Stimulated activated CD4-positive, alpha-beta T cell treated with anti-CD3 and anti-CD28 coated beads, TNF-alpha, amount 100 ng/mL, for 48 hours (primary cell): ENCODE measurements around the gene RUVBL2.
"Not testable (repeated sequence)": the region's sequence is repeated elsewhere in the genome, so short reads cannot be mapped to it uniquely, and the experiment has no call there.

Source experiments
- DNase-seq, 3 donors: peaks; one replicate each; pipeline ENCODE4 v3.0.0-alpha.2; 2020; ENCODE audit warnings: low read depth in 3 of 3

Gene RUVBL2

DNA sequence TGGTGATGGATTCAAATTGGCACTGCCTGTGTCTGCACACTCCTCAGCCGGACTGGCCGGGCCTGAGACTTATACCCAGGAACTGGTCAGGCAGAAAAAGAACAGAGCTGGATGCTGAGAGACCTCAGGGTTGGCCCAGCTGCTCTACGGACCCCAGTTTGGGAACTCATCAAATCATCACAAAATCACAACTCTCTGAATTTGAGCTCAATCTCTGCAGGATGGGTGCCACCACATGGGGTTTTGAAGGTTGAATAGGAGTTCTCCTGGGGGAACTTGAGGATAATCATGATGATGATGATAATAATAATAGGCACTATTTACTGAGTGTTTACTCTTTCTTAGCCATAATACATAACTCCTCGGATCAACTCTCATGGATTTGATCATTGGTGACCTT is 49.0 kb downstream of the RUVBL2 start:
- DNase-seq, result not testable (repeated sequence)

DNA sequence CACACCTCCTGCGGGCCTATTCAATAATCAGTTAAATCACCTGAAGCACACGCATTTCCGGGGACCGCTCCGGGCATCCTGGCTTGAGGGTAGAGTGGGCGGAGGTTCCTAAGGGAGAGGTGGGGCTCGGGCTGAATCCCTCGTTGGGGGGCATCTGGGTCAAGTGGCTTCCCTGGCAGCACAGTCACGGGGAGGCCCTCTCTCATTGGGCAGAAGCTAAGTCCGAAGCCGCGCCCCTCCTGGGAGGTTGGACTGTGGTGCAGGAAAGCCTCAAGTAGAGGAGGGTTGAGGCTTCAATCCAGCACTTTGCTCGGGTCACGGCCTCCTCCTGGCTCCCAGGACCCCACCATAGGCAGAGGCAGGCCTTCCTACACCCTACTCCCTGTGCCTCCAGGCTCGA is 49.9 kb downstream of the RUVBL2 start, which contains the start of gene CGB5:
TSS of gene CGB5 (plus strand) at position 301 of the 400 bp plus-strand sequence. CDS start 362 bp downstream, outside the sequence.
- DNase-seq, result not testable (repeated sequence)

DNA sequence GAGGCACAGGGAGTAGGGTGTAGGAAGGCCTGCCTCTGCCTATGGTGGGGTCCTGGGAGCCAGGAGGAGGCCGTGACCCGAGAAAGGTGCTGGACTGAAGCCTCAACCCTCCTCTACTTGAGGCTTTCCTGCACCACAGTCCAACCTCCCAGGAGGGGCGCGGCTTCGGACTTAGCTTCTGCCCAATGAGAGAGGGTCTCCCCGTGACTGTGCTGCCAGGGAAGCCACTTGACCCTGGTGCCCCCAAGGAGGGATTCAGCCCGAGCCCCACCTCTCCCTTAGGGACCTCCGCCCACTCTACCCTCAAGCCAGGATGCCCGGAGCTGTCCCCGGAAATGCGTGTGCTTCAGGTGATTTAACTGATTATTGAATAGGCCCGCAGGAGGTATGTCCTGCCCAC is 55.3 kb downstream of the RUVBL2 start, which contains the start of gene CGB8:
TSS of gene CGB8 (minus strand) at position 101 of the 400 bp plus-strand sequence. CDS start 372 bp downstream, outside the sequence.
- not testable (repeated sequence) for DNase-seq

DNA sequence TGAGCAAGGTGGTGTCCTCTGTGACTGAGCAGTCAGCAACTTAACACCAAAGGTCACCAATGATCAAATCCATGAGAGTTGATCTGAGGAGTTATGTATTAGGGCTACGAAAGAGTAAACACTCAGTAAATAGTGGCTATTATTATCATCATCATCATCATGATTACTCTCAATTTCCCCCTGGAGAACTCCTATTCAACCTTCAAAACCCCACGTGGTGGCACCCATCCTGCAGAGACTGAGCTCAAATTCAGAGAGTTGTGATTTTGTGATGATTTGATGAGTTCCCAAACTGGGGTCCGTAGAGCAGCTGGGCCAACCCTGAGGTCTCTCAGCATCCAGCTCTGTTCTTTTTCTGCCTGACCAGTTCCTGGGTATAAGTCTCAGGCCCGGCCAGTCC is 56.1 kb downstream of the RUVBL2 start:
- not testable (repeated sequence) for DNase-seq

DNA sequence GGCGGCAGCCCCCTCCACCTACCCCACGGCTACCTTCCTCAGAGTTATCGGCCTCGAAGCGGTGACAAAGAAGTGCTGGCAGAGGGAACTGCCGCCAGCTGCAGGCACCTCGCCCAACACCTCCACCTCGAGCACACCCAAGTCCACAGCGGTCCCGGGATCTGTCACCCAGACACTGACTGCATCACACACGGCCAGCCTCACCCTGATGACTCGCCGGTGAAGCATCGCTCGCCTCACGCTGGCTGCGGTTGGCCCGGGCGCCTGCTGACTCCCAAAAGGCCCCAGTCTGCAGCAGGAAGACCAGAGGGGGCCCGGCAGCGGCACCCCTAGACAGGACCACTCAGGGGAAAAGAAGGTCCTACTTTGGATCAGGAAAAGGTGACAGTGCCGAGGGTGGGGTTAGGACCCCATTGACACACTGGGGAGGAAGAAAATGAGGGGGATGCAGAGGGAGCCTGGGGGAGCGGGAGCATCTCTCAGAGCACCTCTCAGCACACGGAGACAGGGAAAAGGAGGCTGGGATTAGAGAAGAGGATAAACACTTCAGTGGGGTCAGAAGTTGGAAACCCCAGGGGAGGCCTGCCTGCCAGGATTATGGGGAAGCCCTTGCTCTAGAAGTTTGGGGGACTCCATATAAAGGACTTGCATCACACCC is 56.8 kb downstream of the RUVBL2 start:
- not testable (repeated sequence) for DNase-seq

DNA sequence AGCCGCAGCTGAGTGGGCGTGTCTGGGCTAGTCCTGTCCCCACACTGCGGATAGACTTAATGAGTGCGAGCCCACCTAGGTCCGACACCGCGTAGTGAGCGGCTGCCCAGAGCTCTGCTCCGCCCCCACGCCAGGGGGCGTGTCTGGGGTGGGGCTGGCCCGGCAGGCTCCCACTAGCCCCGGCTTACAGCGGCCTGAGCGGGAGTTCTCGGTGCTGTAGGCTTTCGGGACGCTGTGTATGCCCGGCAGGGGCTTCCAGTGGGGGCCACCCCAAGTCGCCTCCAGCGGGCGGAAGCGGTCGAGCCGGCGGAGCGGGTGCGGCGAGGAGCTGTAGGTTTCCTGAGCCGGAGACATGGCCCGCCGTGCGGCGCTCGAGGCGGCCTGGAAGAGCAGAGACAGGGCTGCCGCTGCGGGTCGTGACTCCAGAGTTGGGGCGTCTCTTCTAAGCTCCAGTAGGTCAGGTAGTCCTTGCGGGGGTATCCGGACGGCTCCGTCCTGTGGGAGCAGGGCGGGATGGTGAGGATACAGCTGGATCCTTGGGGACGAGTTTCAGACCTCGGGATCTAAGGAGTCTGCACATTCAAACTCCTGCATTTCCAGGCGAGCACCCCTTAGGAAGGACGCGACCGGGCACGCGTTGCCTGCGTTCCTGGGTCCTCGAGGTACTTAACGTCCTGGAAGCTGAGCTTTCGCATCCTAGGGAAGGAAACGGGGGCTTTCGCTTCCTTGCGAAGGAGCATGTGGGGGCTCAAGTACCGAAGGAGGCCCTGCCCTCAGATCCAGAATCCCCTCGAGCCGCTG is 62.6 kb downstream of the RUVBL2 start:
- peak in 2 of 3 donors; percentile 19 to 28 for DNase-seq

DNA sequence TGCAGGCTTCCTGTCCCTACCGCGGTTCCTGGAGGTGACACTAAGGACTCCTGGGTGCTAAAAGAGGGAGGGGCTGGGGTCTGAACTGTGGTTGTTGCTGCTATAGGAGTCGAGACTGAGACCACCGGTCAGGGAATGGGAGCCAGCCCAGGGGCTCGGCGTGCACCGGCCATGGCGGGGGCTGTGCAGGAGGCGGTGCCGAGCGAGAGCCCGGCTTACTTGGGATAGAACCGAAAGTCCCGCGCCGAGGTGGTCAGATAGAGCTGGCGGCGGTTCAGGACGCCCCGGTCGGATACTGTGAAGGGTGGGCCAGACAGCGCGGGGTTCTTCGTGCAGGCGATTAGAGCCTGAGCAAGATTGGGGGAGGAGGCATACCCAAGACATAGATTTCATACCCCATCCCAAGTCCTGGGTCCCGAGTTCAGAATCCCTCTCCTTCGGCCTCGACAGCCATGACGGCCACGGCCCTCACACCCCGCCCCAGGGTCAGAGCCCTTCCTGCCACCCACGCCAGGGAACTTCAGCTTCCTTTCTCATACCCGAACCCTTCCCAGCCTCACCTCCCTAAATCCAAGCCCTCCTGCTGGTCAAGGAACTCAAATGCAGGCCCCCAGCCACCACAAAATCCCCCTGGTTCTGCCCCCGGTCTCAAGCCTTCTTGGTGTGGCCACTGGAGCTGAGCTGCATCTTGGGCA is 63.4 kb downstream of the RUVBL2 start:
- DNase-seq, result not testable (repeated sequence)

DNA sequence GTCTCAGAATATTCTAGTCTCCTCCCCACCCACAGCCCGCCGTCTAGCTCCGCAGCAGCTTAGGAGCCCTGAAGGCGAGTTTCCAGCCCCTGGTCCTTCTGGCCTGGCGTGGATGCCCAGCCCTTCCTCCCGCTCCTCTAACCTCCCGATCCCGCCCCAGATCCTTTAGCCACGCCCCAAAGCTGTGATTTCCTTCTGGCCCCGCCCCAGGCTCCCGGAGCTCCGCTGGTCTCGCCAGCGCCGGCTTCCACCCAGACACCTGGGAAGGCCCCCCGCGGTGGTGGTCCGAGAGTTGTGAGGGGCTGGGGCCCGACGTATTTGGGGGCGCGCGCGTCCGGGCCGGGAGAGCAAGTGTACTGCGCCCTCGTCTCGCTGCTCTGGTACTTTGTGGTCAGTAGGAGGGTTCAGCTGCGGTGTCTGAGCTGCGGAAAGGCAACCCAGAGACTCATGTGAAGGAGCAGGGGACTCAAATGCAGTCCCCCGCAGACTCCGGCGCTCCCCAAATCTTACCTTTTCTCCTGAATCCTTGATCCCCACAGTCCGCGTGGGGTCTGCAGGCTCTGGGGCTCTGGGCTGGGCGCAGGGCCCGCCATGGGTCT is 64.0 kb downstream of the RUVBL2 start, which contains the start of gene CGB7:
TSS of gene CGB7 (minus strand) at position 114 of the 599 bp plus-strand sequence. CDS start 2,374 bp downstream, outside the sequence.
- DNase-seq, result peak in 2 of 3 donors; percentile 33 to 36

DNA sequence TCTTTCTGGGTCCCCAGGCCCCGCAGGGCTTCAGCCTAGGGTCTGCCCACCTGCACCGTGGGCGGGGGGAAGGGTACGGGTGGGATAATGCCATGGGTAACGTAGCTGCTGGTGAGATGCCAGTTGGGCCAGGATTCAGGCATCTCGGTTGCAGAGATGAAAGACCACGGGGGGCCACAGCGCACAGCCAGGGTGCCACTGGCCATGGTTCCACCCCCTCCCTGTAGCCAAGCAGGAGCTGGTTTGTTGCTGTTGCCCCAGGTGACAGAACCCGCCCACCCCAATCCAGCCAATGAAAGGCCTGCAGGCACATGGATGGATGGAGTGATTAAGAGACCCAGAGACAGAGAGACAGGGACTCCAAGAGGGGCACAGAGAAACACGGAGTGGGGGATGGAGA is 64.9 kb downstream of the RUVBL2 start:
- peak in 1 of 3 donors; percentile 27 for DNase-seq

DNA sequence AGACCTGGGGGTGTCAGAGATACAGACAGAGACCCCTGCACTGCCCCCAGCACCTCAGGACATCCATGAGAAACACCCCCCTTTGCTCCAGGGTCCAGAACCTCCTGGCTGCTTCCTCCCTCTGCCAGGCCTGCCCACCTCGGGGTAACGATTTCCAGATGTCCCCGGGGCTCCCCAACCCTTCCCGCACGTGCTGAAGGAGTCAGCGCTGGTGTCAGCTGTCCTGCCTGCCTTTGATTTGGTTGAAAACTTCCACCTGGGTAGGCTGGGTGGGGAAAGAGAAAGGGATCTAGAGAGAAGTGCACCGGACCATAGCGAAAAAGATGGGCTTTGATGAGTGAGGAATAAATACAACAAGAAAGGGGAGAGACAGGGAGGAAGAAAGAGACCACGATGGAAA is 65.4 kb downstream of the RUVBL2 start:
- DNase-seq, result no peak

DNA sequence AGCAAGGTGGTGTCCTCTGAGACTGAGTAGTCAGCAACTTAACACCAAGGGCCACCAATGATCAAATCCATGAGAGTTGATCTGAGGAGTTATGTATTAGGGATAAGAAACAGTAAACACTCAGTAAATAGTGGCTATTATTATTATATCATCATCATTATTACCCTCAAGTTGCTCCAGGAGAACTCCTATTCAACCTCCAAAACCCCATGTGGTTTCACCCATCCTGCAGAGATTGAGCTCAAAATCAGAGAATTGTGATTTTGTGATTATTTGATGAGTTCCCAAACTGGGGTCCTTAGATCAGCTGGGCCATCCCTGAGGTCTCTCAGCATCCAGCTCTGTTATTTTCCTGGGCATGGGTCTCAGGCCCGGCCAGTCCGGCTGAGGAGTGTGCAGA is 67.3 kb downstream of the RUVBL2 start:
- no peak for DNase-seq

DNA sequence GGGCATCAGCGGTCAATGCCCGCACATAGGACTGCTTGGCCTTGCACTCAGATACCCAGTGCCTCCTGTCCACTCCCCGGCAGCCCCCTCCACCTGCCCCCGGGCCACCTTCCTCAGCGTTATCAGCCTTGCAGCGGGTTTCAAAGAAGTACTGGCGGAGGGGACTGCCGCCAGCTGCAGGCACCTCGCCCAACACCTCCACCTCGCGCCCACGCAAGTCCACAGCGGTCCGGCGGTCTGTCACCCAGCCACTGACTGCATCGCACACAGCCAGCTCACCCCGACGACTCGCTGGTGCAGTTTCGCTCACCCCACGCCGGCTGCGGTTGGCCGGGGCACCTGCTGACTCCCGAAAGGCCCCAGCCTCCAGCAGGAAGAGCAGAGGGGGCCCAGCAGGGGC is 67.8 kb downstream of the RUVBL2 start:
- DNase-seq, result no peak

DNA sequence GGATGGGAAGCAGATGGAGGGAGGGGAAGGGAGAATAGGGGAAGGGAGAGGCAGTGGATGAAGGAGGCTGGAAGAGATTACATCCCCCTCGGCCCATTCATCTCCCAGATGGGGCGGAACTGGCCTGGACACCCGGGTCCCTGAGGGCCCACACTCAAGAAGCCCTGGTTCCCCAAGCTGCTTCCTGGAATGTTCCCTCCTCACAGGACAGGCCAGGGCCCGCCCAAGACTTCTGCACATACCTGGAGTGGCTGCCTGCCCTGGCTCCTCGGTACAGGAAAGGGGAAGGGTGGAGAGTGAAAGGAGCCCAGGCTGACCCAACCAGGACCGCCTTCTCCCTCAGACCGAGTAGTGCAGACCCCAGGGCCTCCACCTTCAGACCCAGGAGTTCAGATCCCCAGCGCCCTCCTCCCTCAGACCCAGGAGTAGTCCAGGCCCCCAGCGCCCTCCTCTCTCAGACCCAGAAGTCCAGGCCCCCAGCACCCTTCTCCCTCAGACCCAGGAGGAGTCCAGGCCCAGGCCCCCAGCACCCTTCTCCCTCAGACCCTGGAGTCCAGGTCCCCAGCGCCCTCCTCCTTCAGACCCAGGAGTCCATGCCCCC is 70.4 kb downstream of the RUVBL2 start:
- DNase-seq, result no peak

DNA sequence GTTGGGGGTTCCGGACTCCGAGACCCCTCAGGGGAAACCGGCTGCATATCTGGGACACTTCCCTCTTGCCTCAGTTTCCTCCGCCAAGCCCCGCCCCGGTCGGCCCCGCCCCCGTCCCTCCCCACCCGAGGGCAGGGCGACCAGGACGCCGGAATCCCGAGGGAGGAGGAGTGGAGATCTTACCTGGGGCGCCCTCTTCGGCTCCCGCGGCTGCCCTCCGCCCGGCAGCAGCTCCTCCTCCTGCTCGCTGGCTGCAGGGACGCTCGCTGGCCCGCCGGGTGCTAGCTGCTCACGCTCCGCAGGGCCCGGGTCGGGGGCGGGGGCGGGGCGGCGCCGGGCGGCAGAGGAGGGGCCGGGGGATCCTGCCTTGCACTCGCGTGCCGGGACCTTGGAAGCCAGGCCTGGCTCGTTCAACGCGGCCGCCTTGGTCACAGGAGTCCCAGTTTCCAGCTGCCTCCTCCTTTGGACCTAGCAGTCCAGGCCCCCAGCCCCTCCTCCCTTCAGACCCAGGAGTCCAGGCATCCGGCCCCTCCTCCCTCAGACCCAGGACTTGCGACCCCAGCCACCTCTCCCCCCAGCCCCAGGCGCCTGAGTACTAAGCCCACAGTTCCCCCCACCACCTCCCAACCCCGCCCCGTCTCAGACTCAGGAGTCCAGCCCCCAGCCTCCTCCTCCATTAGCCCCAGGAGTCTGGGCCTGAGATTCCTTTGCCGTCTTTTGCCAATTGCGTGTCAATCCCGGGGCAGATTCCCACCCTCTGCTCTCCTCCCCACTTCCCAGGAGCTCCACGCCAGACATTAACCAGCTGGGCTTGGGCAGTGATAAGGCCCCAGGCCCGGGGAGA is 71.3 kb downstream of the RUVBL2 start, which contains the start of gene NTF4:
TSS of gene NTF4 (minus strand) at position 51 of the 844 bp plus-strand sequence. CDS start 2,821 bp downstream, outside the sequence.
- DNase-seq, result no peak
